SKM-1 treated with dmso at 0.1 percent for 144 hours (cell line): ENCODE data around the gene AMDHD2.
A peak's percentile ranks its signal among the peaks of the same experiment; 100 is the strongest.
"Not testable (repeated sequence)": the region's sequence is repeated elsewhere in the genome, so short reads cannot be mapped to it uniquely, and the experiment has no call there.

Experiments
- DNase-seq: peaks from one replicate; lab custom pipeline; 2025; ENCODE audit not compliant: unreplicated experiment; lab: John Stamatoyannopoulos, UW

AMDHD2 gene

GRCh38 chr16:2520097-2520783, at the start of gene AMDHD2:
Gene AMDHD2, plus strand, starts transcription at chr16:2520371. Its CDS starts 88 bp downstream, at chr16:2520459.
- DNase-seq: peak; percentile 32

DNA sequence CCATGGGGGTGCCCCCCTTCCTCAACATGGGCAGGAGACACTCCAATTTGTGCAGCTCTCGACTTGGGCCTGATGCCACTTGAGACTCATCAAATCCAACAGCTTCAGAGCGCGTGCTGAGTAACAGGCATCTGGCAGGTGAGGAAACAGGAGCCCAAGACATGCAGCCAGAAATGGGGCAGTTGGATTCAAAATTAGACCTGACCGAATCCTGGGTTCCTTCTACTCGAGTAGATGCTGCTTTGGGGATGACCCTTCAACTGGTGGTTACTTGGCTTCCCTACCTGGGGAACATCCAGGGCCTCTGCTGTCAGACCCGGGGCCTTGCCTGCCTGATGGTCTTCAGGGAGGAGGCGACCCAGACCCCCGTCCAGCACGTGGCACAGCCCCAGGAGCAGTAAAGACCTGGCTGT, 49.6 kb upstream of the AMDHD2 start:
- no peak for DNase-seq

DNA sequence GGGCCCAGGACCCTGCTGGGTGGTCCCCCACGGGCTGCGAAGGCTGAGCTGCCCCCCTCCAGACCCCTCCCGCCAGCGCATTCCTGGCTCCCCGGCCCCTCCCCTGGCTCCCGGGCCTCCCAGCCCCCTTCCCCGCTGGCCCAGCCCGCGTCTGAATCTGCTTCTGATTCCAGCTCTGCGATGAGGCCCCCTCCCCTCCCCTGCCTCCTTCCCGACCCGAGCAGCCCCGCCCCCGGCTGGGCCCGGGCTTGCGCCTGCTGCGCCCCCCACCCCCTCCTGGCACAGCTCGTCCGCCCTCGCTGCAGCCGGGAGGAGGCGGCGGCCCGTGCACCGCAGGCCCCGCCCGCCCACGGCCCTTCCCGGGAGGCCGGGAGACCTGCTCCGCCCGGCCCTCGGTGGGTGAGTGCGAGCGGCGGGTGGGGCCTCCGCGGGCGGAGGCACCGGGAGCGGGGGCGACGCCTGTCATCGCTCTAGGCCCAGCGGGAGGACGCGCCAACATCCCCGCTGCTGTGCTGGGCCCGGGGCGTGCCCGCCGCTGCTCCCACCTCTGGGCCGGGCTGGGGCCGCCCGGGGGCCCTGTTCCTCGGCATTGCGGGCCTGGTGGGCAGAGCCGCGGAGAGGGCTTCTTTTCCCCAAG, 49.0 kb upstream of the AMDHD2 start, which contains the start of gene NTN3:
Gene NTN3, plus strand, starts transcription at position 282 of the 637 bp plus-strand sequence. CDS start 405 bp downstream, outside the sequence.
- no peak for DNase-seq

DNA sequence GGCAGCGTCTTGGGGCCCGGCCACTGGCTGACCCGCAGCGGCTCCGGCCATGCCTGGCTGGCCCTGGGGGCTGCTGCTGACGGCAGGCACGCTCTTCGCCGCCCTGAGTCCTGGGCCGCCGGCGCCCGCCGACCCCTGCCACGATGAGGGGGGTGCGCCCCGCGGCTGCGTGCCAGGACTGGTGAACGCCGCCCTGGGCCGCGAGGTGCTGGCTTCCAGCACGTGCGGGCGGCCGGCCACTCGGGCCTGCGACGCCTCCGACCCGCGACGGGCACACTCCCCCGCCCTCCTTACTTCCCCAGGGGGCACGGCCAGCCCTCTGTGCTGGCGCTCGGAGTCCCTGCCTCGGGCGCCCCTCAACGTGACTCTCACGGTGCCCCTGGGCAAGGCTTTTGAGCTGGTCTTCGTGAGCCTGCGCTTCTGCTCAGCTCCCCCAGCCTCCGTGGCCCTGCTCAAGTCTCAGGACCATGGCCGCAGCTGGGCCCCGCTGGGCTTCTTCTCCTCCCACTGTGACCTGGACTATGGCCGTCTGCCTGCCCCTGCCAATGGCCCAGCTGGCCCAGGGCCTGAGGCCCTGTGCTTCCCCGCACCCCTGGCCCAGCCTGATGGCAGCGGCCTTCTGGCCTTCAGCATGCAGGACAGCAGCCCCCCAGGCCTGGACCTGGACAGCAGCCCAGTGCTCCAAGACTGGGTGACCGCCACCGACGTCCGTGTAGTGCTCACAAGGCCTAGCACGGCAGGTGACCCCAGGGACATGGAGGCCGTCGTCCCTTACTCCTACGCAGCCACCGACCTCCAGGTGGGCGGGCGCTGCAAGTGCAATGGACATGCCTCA, 48.3 kb upstream of the AMDHD2 start:
- no peak for DNase-seq

- no peak for DNase-seq
Measured at GRCh38 chr16:2472488-2472864, 47.7 kb upstream of the AMDHD2 start.

DNA sequence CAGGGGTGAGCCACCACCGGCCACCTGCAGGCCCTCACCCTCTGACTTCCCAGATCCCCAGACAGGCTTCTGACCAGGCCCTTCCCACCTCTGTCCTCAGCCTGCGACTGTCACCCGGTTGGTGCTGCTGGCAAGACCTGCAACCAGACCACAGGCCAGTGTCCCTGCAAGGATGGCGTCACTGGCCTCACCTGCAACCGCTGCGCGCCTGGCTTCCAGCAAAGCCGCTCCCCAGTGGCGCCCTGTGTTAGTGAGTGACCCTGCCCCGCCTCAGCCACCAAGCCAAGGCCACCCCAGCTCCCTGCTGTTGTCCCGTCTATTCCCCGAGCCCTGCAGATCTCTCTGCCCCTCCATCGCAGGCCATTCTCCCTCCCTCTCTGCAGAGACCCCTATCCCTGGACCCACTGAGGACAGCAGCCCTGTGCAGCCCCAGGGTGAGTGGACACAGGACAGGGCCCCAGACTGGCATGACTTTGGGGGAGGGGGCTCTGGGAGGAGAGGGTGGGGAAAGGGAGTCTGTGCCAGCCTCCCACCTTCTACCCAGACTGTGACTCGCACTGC, 47.2 kb upstream of the AMDHD2 start:
- no peak for DNase-seq

DNA sequence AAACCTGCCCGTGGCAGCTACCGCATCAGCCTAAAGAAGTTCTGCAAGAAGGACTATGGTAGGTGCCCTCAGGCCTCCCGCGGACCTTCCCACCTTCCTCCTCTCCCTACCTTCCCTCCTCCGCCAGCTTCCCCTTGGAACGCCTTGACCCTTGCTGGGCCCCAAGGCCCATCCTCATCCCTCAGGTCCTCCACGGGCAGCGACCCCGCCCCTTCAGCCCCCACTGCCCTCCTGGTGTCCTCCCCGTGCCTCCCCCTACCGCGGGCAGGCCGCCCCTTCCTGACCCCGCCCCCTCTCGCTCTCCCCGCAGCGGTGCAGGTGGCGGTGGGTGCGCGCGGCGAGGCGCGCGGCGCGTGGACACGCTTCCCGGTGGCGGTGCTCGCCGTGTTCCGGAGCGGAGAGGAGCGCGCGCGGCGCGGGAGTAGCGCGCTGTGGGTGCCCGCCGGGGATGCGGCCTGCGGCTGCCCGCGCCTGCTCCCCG, 46.7 kb upstream of the AMDHD2 start:
- peak; percentile 21 for DNase-seq

DNA sequence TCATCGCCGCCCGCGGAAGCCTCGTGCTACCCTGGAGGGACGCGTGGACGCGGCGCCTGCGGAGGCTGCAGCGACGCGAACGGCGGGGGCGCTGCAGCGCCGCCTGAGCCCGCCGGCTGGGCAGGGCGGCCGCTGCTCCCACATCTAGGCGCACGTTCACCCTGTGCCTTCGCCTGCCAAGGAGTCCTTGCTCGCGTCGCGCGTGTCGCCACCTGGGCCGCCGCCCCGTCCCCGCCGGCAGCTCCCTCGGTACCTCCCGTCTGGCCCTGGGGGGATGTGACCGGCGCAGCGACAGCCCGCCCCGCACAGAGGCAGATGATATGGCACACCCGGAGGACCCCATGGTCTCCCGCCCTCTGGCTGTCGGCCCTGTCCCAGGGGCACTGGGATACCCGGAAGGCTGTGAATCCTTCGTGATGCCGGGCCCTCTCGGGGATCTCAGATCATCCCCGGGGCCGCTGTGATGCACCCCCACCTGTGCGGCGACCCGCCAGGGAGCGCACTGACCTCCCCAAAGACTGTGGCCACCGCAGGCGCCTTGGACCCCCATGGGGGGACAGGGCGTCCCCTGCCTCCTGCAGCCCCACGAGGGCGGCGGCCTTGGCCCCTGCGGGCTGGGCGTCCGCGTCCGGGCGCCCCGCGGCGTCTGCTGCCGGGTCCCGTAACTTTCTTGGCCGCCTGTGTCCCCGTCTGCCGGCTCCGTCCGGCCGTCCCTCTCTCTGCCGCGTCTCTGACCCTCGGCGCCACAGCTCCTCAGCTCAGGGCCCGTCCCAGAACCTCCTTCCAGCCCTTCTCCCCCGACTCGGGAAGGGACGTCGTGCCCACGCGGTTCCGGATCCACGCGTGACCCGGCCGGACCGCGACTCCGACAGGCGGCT, 45.9 kb upstream of the AMDHD2 start:
- peak; percentile 22 for DNase-seq

DNA sequence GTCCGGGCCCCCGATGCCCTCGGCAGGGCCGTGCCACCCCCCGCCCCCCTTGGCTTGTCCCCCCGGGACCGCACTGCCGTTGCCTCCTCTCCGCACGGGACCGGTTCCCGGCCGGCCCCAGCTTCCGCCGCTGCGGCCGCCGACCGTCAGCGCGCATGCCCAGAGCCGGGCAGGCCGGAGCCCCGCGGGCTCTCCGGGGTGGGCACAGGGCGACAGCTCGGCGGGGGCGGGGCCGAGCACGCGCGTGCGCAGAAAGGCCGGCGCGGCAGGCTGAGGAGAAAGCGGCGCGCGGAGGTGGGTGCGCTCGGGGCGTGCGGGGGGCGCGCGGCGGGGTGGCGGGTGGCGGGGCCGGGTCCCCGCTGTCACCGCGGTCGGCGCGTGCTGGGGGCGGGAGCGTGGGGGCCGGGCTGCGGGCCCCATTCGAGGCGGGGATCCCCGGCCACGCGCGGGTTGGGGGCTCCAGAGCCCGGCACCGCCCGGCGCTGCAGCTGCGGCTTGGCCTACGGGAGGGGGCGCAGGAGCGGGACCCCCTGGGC, 45.2 kb upstream of the AMDHD2 start, which contains the start of gene TBC1D24:
Gene TBC1D24, plus strand, starts transcription at position 251 of the 536 bp plus-strand sequence. CDS start 21,022 bp downstream, outside the sequence.
- peak; percentile 50 for DNase-seq

DNA sequence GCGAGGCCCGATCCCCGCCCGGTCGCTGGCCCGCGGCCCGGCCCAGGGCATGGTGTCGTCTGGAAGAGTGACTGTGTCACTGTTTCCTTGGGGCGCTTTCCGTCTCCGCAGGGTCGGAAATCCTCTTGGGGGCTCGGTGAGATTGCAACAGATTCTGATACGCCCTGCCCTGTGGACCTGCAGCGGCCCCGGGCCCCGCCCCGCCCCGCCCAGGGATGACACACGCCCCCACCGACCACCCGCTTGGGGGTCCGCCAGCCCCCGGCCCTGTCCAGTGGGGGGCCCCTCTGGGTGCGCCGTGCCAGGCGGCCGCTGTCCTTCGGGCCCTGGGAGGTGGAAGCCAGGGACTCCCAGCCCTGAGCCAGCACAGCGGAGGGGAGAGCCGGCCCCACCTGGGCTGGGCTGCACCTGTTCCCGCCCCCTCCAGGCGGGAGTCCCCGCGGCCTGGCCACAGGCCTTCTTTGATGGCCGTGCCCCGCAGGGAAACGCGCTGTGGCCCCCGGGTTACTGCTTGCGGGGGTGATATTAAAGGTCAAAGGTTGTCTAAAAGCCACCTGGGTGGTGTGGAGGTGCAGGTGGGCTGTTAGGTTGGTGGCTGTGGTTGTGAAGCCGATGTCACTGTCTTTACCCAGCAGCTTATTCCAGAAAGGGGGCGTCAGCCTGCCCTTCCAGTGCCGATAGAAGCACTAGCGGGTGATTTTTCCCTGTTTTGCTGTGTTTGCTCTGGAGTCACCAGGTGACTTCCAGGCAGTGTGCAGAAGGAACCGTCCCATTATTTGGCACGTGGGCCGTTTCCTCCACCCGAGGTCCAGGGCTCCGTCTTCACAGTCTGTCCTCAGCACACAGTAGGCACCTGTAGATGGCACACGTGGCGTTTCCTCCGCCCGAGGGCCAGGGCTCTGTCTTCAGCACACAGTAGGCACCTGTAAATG, 44.5 kb upstream of the AMDHD2 start:
- no peak for DNase-seq

GRCh38 chr16:2476345-2476720, 43.8 kb upstream of the AMDHD2 start:
- no peak for DNase-seq

- DNase-seq: no peak
Measured at GRCh38 chr16:2476741-2477140, 43.4 kb upstream of the AMDHD2 start.

DNA sequence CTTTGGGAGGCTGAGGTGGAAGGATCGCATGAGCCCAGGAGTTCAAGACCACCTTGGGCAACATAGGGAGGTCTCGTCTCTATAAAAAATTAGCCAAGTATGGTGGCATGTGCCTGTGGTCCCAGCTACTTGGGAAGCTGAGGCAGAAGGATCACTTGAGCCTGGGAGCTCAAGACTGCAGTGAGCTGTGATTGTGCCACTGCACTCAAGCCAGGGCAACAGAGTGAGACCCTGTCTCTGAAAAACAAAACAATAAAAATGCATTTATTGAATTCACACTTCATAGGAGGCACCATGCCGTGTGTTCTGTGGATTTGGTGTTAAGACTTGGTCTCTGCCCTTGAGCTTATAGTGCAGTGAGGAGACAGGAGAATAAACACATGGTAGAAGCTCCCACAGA, 42.8 kb upstream of the AMDHD2 start:
- no peak for DNase-seq

DNA sequence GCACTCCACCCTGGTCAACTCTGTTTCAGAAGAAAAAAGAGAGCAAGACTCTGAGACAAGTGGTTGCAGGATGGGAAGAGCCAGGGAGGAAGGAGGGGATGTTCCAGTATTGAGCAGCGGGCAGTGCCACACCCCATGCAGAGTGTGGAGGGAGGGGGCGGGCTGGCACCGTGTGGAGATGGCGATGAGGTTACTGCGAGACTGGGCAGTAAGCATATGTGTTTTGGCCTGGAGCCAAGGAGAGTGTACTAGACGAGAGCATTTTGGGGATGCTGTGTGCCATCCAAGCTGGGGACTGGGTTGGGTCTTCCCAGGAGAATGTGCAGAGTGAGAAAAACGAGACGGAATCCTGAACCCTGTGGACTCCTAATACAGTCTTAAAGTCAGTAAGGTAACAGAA, 41.9 kb upstream of the AMDHD2 start:
- DNase-seq: no peak

DNA sequence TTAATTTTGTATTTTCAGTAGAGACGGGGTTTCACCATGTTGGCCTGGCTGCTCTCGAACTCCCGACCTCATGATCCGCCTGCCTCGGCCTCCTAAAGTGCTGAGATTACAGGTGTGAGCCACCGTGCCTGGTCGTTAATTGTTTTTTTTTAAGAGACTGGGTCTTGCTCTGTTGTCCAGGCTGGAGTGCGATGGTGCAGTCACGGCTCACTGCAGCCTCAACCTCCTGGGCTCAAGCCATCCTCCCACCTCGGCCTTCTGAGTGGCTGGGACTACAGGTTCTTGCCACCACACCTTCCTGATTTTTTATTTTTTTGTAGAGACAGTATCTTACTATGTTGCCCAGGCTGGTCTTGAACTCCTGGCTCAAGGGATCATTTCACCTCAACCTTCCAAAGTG, 40.2 kb upstream of the AMDHD2 start:
- DNase-seq: not testable (repeated sequence)

- no peak for DNase-seq
Measured at GRCh38 chr16:2480948-2481347, 39.2 kb upstream of the AMDHD2 start.

DNA sequence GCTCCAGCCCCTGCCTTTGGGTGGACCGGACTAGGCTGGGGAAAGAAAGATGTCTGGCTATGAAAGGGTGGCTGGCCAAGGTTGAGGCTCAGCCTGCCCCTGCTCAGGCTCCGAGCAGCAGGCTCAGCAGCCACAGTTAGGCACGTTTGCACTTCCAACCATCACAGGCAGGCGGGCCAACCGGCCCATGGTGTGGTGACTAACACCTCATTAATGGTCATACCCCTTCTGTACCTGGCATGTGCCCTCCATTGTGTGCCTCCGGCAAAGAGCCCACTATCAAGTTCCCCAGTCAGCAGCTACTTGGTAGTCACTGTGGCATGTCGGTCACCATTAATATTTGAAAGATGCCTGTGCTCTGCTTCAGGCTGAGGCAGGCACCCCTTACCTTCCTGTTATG, 38.5 kb upstream of the AMDHD2 start:
- no peak for DNase-seq

GRCh38 chr16:2482249-2482648, 37.9 kb upstream of the AMDHD2 start:
- no peak for DNase-seq
